HG03432 (cell line): ENCODE data around the gene CASP3.
A peak's percentile ranks its signal among the peaks of the same experiment; 100 is the strongest.

Experiments used
- ATAC-seq: cut with Tn5 transposase; IDR thresholded peaks from one replicate; pipeline ENCODE4 v1.9.1; 2021; ENCODE audit warnings: mild to moderate bottlenecking, moderate library complexity; ENCODE audit not compliant: unreplicated experiment

CASP3 gene

GRCh38 chr4:184649026-184649970 is at the start of gene CASP3, which contains the start of gene PRIMPOL:
TSS of gene CASP3 (minus strand) at chr4:184649447. CDS start at chr4:184638453, 10,994 bp downstream.
TSS of gene PRIMPOL (plus strand) at chr4:184649738. CDS start at chr4:184657141, 7,403 bp downstream.
- ATAC-seq = peak; percentile 89

DNA sequence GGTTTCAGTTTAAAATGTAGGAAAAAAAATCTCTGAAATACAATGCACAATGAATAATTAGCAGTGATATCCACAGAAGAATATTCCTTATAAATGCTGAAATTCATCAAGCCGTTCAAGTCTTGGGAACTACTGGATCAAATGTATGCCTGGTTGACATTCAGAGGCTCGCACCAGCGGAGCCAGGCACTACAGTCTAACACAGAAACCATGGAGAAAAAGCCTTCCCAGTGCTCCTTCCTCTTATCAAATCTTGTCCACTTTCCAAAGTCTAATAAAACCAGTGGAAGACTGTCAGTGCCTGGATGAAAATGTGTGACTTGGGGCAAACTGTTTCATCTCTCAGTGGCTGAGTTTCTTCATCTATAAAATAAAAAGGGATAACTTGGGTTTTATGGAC is 48.7 kb upstream of the CASP3 start:
- no peak for ATAC-seq

GRCh38 chr4:184695178-184695896 is 46.1 kb upstream of the CASP3 start:
- no peak for ATAC-seq

DNA sequence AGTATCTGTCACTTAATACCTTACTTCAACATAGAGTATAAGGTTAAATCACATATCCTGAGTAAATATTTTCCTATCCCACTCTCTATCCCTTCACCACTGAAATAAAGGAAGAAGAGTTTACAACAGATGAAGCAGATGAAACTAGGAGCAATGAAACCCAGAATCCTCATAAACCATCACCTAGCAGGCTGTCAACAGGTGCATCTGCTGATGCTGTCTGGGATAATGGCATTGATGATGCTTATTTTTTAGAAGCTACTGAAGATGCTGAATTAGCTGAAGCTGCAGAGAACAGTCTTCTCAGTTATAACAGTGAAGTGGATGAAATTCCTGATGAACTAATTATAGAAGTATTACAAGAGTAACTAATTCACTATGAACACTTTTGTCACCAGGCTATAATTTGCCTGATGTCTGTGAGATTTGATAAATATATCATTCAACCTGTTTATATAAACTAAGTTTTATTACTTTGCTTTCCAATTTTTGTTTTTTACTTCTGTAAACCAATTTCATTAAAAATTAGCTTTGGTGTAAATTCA is 45.2 kb upstream of the CASP3 start:
- no peak for ATAC-seq

DNA sequence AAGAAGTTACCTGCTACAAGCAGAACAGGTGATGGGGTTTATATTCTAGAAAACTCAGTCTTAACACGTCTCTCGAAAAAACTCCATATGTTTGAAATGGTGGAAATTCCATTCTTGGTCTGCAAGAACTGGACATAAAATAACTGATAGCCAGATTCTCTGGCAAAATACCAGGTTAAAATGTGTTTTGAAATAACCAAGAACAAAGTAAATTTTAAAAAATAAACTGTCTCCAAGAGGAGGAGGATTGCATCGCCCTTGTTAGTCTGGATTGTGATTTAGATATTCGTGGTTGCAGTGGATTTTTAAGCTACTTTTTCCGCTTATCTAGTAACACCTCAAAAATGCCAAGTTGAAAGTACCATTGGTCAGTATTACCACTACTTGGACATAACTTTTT is 43.8 kb upstream of the CASP3 start:
- ATAC-seq = no peak

GRCh38 chr4:184689681-184690080 is 40.4 kb upstream of the CASP3 start:
- ATAC-seq = no peak

- no peak for ATAC-seq
Observed at GRCh38 chr4:184688447-184688846, 39.2 kb upstream of the CASP3 start.

- ATAC-seq = no peak
Observed at GRCh38 chr4:184688005-184688404, 38.8 kb upstream of the CASP3 start.

GRCh38 chr4:184684491-184685189 is 35.4 kb upstream of the CASP3 start:
- no peak for ATAC-seq

GRCh38 chr4:184681916-184682315 is 32.7 kb upstream of the CASP3 start:
- no peak for ATAC-seq

- no peak for ATAC-seq
Observed at GRCh38 chr4:184680698-184681097, 31.5 kb upstream of the CASP3 start.

DNA sequence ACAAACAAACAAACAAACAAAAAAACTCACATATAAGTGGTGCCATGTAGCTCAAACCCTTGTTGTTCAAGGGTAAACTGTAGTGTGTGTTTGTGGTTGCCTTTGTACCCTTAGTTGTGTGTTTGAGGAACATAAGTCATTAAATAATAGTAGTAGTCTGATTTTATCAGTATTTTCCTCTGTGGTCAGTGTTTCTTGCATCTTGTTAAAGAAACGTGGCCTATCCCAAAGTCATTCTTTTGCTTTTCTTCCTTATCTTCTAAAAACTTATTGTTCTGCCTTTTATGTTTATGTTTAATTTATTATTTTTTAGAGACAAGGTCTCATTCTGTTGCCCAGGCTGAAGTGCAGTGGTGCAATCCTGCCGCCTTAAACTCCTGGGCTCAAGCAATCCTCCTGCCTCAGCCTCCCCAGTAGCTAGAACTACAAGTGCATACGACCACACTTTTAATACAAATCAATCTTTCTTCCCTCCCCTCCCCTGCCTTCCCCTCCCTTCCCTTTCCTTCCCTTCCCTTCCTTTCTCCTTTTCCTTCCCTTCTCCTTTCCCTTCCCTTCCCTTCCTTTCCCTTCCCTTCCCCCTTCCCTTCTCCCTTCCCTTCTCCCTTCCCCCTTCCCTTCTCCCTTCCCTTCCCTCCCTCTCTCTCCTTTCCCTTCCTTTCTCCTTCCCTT is 26.7 kb upstream of the CASP3 start:
- ATAC-seq = no peak

DNA sequence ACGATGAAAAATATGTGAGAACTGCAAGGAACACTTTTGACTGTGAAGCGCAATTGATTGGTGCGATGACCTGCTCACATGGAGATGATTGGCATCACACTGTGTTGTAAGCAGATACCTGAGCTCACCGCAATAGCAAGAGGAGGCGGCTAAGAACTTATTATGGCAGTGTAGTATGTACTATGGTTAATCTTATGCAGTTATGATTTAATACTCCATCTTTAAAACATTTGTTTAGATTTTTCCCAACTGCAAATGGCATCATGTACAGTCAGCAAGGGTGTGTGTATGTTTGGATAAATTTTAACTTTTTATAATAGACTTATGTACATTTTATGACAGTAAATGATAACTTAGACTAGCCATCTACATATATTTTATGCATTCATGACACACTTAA is 25.8 kb upstream of the CASP3 start:
- no peak for ATAC-seq

- no peak for ATAC-seq
Observed at GRCh38 chr4:184674011-184674410, 24.8 kb upstream of the CASP3 start.

GRCh38 chr4:184672741-184673140 is 23.5 kb upstream of the CASP3 start:
- ATAC-seq = no peak

GRCh38 chr4:184671101-184671500 is 21.9 kb upstream of the CASP3 start:
- no peak for ATAC-seq

- no peak for ATAC-seq
Observed at GRCh38 chr4:184669251-184669650, 20.0 kb upstream of the CASP3 start.

- ATAC-seq = no peak
Observed at GRCh38 chr4:184668511-184669114, 19.4 kb upstream of the CASP3 start.

DNA sequence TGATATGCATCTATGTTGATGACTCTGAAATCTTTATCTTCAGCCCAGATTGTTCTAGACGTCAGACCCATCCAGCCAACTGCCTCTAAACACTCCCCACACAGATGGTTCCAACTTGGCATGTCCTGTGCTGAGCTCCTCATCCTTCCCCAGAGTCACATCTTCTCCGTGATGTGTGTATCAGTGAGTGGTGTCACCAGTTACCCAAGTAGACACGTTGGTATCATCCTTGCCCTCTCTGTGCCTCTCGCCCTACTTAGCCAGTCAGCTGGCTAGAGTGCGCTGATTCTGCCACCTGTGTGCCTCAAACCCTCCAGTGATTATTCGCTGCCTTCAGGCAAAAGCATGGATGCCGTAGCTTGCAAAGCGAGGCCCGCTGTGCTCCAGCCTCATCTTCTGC is 18.8 kb upstream of the CASP3 start:
- ATAC-seq = no peak

DNA sequence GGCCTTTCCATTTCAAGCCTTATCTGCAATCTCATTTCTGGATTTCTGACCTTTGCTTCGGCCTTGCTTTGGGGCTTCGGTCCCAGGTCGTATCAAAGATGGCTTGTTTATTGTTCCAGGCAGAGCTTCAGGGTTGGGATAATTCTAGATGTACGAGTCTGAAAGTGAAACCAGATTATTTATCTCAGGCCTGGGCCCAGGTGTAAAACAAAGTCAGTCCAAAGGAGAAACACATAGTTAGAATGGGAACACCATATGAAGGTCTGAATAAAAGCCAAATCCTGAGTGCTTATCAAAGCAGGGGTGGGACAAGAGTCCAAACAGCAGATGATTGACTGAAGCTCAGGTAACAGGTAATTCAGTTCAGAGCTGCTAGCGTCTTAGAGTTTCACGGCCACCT is 17.4 kb upstream of the CASP3 start:
- ATAC-seq = no peak
